ENCODE measurements around the gene PCED1B. TPM values are rescaled to one million over a fixed set of nuclear protein-coding genes. Genes with fewer than 3 reads are reported as not detected.

PCED1B gene
- total and polyA plus RNA-seq, 8 donors: 0.60 to 8.1 (median 1.3) TPM

DNA sequence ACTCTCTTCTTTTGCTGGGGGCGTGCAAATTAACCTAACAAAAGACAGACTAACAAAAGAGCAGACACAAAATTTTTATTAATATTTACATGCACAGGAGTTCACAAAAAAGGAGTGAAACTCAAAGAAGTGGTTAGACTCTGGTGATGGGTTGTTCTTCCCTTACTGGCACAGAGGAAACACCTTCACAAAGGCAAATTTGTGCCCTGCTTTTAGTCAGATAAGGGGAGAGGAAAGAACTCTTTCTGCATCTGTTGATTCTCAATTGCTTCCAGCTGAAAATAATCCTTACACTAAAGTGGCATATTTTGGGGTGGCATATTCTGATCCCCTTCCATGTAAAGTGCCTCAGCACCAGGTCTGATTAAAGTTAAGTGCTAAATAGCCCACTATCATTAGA is 190.5 kb downstream of the PCED1B start:
- ATAC-seq: no peak
- H3K4me3 ChIP-seq: no peak overlapping the region
- no peaks in the 10 kb centered on the region for H3K36me3 ChIP-seq
- H3K9me3 ChIP-seq: no peaks in the 10 kb centered on the region
- H3K27me3 ChIP-seq: no peaks in the 10 kb centered on the region
- H3K27ac ChIP-seq: no peak overlapping the region
- intact Hi-C loops (cut with DNase I): no loop called here
- TF ChIP-seq, protein P1, sequence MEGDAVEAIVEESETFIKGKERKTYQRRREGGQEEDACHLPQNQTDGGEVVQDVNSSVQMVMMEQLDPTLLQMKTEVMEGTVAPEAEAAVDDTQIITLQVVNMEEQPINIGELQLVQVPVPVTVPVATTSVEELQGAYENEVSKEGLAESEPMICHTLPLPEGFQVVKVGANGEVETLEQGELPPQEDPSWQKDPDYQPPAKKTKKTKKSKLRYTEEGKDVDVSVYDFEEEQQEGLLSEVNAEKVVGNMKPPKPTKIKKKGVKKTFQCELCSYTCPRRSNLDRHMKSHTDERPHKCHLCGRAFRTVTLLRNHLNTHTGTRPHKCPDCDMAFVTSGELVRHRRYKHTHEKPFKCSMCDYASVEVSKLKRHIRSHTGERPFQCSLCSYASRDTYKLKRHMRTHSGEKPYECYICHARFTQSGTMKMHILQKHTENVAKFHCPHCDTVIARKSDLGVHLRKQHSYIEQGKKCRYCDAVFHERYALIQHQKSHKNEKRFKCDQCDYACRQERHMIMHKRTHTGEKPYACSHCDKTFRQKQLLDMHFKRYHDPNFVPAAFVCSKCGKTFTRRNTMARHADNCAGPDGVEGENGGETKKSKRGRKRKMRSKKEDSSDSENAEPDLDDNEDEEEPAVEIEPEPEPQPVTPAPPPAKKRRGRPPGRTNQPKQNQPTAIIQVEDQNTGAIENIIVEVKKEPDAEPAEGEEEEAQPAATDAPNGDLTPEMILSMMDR (IDR thresholded peaks at IDR 0.05): no peak
- no peaks in the 10 kb centered on the region for H3K4me1 ChIP-seq
- DNase-seq: no peak

DNA sequence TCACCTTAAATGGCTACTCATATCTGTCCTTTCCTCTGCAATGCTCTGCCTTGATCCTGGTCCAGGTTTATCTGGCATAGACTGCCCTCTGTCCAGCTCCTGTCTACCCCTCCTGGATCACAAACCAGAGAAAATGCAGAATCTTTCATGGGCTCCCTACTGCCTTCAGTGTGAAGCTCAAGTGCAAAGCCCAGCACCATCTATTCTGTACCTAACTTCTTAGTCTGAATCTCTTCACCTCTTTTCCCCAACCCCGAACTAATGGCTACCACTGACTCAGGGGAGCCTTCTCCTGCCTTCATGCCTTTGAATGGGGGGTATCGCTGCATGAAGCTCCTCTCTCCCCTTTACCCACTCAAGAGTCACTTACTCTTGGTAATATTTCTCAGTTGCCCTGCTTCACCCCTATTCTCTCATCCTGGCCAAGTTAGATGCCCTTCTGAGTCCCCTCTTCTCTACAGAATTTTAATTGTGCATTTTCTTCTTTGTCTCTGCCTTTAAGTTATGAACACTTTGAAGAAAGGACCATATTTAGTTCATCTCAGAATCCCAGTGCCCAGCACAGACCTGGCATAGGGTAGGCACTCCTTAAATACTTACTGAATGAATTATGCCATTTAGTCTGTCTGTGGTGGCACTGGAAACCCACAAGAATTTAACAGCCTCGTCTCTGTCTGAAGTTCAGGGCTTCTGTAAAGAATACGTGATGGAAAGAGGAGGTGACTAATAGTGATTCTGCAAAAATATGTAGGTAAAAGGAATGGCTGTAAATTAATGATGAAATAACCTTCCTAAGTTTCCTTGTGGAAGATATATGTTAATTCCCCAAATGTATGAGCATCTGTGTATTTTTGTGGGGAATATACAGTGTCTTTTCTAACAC is 191.6 kb downstream of the PCED1B start:
- no peaks in the 10 kb centered on the region for H3K36me3 ChIP-seq
- TF ChIP-seq, protein P1 (IDR thresholded peaks at IDR 0.05): no peak
- no peaks in the 10 kb centered on the region for H3K9me3 ChIP-seq
- H3K27me3 ChIP-seq: no peaks in the 10 kb centered on the region
- intact Hi-C loops (cut with DNase I): no loop called here
- DNase-seq: no peak
- no peak overlapping the region for H3K4me3 ChIP-seq
- H3K27ac ChIP-seq: peak overlapping the region in 1 of 2 donors; percentile 22
- peak; percentile 77 for ATAC-seq
- peaks cover 0 to under 1% of the 10 kb centered on the region in 2 donors for H3K4me1 ChIP-seq

DNA sequence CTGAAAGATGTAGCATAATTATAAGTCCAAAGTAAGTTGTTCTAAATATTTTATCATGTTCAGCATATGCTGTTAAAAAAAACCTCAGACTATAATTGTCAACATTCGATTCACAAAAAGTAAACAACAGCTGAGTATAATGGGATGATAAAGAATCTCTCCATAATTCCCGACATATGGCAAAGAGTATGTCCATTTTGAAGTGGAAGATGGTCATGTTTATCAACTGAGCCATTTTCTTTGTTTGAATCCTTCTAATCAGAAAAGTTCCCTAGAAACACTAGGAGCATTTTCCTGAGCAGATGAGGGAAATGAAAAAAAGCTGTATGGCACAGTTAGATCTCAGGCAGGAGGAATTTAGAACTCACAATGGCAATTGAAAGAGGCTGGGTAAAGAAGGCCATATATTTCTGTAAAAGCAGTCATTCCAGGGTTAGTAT is 192.4 kb downstream of the PCED1B start:
- Histone ChIP-seq H3K27ac (no peak overlapping the region), H3K4me1 (peaks cover 3 to 9% of the 10 kb centered on the region in 2 donors), H3K9me3 (no peaks in the 10 kb centered on the region), H3K27me3 (no peaks in the 10 kb centered on the region), H3K4me3 (no peak overlapping the region), H3K36me3 (no peaks in the 10 kb centered on the region)
- intact Hi-C loops (cut with DNase I): no loop called here
- DNase-seq: no peak
- TF ChIP-seq, protein P1 (IDR thresholded peaks at IDR 0.05): no peak
- no peak for ATAC-seq

DNA sequence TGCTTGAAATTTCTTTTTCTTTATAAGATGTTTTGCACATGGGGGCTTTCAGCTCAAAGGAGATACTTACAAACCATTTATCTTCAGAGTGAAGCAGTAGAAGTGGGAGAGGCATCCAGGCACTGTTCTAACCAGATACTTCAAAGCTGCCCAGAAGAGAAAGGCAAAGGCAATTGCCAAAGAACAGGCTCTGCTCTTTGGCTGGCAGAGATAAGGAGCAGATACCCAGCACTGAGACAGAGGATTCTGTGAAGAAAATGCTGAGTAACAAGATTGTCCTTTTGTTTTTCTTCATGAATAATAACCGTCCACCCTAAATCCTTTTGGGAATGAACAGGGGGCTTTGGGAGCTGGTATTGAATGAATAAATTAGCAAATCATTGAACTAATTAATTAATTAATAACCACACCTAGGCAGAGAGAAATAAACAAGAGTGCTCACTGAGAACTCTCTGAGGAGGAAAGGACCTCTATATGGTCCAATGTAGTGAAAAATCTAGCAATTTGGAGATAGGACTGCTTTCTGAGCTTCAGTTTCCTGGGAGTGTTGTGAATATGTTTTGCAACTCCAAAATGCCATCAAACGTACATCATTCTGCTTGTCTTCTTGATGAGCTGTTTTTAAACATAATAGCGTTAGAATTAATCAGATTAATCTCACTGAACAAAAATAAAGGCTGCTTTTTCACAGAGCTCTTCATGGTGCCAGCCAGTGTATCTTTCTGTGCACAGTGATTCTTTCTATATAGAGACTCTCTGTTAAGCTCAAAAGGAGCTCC is 193.2 kb downstream of the PCED1B start:
- Histone ChIP-seq H3K27me3 (no peaks in the 10 kb centered on the region), H3K36me3 (no peaks in the 10 kb centered on the region), H3K9me3 (no peaks in the 10 kb centered on the region), H3K4me1 (peaks cover 10 to 16% of the 10 kb centered on the region in 2 donors), H3K4me3 (no peak overlapping the region), H3K27ac (no peak overlapping the region)
- TF ChIP-seq, protein P1 (IDR thresholded peaks at IDR 0.05): no peak
- DNase-seq: no peak
- no peak for ATAC-seq
- intact Hi-C loops (cut with DNase I): no loop called here

DNA sequence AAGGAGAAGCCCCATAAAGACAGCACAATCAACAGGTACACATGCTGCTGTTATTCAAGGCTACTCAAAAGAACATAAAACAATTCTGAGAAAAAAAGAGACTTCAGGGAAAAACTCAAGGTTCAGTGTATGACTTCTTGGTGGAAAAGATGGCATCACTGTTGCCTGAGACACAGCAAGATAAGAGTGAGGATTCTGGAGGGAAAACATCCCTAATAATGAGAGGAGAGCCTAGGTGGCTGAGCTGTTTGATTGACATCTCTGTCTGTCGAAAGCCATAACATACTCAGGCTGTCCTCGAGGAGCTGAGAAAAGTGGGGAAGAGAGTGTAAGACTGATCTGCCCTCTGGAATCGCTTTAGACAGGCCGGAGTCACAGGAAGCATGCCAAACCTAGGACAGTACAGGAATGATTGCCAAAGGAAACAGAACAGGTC is 193.8 kb downstream of the PCED1B start:
- H3K27me3 ChIP-seq: no peaks in the 10 kb centered on the region
- H3K36me3 ChIP-seq: no peaks in the 10 kb centered on the region
- peaks cover 16 to 23% of the 10 kb centered on the region in 2 donors for H3K4me1 ChIP-seq
- no peak for ATAC-seq
- no peak for DNase-seq
- TF ChIP-seq, protein P1 (IDR thresholded peaks at IDR 0.05): no peak
- no peaks in the 10 kb centered on the region for H3K9me3 ChIP-seq
- no peak overlapping the region for H3K27ac ChIP-seq
- intact Hi-C loops (cut with DNase I): no loop called here
- no peak overlapping the region for H3K4me3 ChIP-seq
